ENCODE measurements around the gene SCUBE3. TPM values are rescaled to one million over a fixed set of nuclear protein-coding genes. Genes with fewer than 3 reads are reported as not detected.

SCUBE3 gene
- total and polyA plus RNA-seq, 9 of the 15 experiments (the other 6 are each of a cell fraction or from before 2014, with no cell fraction given) = 0.01 to 0.11 TPM; not detected in 7

DNA sequence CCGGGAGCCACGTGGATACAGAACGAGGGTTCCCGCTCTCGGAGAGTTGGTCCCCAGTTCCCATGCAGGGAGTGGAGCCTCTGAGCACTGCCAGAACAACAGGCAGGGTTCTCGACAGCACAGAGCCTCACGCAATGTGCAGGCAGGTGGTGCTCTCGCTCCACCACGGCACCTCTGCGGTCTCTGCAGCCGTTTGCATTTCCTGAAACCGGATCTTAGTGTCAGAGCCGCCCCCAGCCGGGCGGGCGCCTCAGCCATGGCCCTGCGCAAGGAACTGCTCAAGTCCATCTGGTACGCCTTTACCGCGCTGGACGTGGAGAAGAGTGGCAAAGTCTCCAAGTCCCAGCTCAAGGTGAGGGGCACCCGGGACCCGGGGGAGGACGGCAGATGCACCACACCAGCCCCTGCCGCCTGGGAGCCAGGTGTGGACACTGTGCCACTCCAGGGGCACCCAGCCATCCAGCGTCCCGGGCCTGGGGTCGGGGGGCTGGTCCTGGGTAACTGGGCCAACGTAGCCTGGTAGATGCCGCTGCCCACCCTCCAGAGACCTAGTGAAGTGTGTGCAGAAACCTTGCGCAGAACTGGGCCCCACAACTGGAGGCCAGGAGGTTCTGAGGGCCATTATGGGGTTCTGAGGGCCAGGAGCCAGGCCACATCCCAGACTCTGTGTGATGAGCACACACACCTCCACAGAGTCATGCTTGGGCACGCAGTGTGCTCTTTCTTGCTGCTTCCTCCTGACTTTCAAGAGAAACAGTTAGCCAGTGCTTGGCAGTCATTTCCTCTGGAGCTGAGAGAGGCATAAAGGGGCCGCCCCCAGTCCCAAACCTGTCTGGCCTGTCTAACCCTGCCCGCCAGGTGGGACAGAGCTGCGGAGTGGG is 84.1 kb downstream of the SCUBE3 start, which contains the start of gene DEF6 (continued):
- TF ChIP-seq CHD4 (IDR thresholded peaks at IDR 0.05; ENCODE audit: insufficient read depth, insufficient replicate concordance, low read depth, low read length, poor library complexity, severe bottlenecking) (no peak), SNIP1 (IDR thresholded peaks at IDR 0.05; ENCODE audit: low read depth) (no peak), ATF1 (CRISPR knock-in tag; IDR thresholded peaks at IDR 0.05) (no peak), ATF1 (tag; IDR thresholded peaks at IDR 0.05) (peak; percentile 73), TCF7 (IDR thresholded peaks at IDR 0.05; ENCODE audit: borderline replicate concordance) (peak; percentile 89; the same call in 1 of the 2 replicates), ZNF551 (CRISPR knock-in tag; IDR thresholded peaks at IDR 0.05) (no peak), FOSL1 (tag; conservative IDR thresholded peaks at IDR 0.05) (no peak), LARP7 (IDR thresholded peaks at IDR 0.05) (no peak), NR4A1 (CRISPR knock-in tag; IDR thresholded peaks at IDR 0.05) (0 out of 2 replicates have a peak, but pooled peaks have one; percentile 67), NR4A1 (tag; IDR thresholded peaks at IDR 0.05) (0 out of 2 replicates have a peak, but pooled peaks have one; percentile 42)
- TF ChIP-seq, protein P1, sequence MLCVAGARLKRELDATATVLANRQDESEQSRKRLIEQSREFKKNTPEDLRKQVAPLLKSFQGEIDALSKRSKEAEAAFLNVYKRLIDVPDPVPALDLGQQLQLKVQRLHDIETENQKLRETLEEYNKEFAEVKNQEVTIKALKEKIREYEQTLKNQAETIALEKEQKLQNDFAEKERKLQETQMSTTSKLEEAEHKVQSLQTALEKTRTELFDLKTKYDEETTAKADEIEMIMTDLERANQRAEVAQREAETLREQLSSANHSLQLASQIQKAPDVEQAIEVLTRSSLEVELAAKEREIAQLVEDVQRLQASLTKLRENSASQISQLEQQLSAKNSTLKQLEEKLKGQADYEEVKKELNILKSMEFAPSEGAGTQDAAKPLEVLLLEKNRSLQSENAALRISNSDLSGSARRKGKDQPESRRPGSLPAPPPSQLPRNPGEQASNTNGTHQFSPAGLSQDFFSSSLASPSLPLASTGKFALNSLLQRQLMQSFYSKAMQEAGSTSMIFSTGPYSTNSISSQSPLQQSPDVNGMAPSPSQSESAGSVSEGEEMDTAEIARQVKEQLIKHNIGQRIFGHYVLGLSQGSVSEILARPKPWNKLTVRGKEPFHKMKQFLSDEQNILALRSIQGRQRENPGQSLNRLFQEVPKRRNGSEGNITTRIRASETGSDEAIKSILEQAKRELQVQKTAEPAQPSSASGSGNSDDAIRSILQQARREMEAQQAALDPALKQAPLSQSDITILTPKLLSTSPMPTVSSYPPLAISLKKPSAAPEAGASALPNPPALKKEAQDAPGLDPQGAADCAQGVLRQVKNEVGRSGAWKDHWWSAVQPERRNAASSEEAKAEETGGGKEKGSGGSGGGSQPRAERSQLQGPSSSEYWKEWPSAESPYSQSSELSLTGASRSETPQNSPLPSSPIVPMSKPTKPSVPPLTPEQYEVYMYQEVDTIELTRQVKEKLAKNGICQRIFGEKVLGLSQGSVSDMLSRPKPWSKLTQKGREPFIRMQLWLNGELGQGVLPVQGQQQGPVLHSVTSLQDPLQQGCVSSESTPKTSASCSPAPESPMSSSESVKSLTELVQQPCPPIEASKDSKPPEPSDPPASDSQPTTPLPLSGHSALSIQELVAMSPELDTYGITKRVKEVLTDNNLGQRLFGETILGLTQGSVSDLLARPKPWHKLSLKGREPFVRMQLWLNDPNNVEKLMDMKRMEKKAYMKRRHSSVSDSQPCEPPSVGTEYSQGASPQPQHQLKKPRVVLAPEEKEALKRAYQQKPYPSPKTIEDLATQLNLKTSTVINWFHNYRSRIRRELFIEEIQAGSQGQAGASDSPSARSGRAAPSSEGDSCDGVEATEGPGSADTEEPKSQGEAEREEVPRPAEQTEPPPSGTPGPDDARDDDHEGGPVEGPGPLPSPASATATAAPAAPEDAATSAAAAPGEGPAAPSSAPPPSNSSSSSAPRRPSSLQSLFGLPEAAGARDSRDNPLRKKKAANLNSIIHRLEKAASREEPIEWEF (CRISPR knock-in tag; IDR thresholded peaks at IDR 0.05) = no peak
- TF ChIP-seq, protein P2, sequence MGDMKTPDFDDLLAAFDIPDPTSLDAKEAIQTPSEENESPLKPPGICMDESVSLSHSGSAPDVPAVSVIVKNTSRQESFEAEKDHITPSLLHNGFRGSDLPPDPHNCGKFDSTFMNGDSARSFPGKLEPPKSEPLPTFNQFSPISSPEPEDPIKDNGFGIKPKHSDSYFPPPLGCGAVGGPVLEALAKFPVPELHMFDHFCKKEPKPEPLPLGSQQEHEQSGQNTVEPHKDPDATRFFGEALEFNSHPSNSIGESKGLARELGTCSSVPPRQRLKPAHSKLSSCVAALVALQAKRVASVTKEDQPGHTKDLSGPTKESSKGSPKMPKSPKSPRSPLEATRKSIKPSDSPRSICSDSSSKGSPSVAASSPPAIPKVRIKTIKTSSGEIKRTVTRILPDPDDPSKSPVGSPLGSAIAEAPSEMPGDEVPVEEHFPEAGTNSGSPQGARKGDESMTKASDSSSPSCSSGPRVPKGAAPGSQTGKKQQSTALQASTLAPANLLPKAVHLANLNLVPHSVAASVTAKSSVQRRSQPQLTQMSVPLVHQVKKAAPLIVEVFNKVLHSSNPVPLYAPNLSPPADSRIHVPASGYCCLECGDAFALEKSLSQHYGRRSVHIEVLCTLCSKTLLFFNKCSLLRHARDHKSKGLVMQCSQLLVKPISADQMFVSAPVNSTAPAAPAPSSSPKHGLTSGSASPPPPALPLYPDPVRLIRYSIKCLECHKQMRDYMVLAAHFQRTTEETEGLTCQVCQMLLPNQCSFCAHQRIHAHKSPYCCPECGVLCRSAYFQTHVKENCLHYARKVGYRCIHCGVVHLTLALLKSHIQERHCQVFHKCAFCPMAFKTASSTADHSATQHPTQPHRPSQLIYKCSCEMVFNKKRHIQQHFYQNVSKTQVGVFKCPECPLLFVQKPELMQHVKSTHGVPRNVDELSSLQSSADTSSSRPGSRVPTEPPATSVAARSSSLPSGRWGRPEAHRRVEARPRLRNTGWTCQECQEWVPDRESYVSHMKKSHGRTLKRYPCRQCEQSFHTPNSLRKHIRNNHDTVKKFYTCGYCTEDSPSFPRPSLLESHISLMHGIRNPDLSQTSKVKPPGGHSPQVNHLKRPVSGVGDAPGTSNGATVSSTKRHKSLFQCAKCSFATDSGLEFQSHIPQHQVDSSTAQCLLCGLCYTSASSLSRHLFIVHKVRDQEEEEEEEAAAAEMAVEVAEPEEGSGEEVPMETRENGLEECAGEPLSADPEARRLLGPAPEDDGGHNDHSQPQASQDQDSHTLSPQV (IDR thresholded peaks at IDR 0.05) = peak; percentile 88
- TF ChIP-seq, protein P3, sequence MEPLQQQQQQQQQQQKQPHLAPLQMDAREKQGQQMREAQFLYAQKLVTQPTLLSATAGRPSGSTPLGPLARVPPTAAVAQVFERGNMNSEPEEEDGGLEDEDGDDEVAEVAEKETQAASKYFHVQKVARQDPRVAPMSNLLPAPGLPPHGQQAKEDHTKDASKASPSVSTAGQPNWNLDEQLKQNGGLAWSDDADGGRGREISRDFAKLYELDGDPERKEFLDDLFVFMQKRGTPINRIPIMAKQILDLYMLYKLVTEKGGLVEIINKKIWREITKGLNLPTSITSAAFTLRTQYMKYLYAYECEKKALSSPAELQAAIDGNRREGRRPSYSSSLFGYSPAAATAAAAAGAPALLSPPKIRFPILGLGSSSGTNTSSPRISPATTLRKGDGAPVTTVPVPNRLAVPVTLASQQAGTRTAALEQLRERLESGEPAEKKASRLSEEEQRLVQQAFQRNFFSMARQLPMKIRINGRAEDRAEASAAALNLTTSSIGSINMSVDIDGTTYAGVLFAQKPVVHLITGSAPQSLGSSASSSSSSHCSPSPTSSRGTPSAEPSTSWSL (CRISPR knock-in tag; IDR thresholded peaks at IDR 0.05; ENCODE audit: borderline replicate concordance) = no peak; the same call in 1 of the 2 replicates
- TF ChIP-seq, protein P4, sequence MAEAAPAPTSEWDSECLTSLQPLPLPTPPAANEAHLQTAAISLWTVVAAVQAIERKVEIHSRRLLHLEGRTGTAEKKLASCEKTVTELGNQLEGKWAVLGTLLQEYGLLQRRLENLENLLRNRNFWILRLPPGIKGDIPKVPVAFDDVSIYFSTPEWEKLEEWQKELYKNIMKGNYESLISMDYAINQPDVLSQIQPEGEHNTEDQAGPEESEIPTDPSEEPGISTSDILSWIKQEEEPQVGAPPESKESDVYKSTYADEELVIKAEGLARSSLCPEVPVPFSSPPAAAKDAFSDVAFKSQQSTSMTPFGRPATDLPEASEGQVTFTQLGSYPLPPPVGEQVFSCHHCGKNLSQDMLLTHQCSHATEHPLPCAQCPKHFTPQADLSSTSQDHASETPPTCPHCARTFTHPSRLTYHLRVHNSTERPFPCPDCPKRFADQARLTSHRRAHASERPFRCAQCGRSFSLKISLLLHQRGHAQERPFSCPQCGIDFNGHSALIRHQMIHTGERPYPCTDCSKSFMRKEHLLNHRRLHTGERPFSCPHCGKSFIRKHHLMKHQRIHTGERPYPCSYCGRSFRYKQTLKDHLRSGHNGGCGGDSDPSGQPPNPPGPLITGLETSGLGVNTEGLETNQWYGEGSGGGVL (CRISPR knock-in tag; IDR thresholded peaks at IDR 0.05) = no peak
